Natural killer cell (primary cell): ENCODE measurements around the gene ZNF548. TPM values are rescaled to one million over a fixed set of nuclear protein-coding genes. Genes with fewer than 3 reads are reported as not detected.

Source experiments
- ATAC-seq, 3 donors: fragments of 150-1000 bp in 2 of 3; fragments of 200-7000 bp in 1 of 3; cut with Tn5 transposase; 1 replicate in 1 of 3; 2 replicates in 2 of 3; pipeline ENCODE4 v1.10.0; 2021; ENCODE audit warnings: mild to moderate bottlenecking in 2 of 3, moderate library complexity in 2 of 3
- DNase-seq, 2 donors: peaks; one replicate each; pipeline versions ENCODE4 v3.0.0 to v3.0.0-alpha.2; 2013 to 2021; ENCODE audit warnings: mixed read lengths in 1 of 2
- H3K27ac ChIP-seq: one replicate; pipeline ENCODE4 v1.5.1; 2013; ENCODE audit warnings: mild to moderate bottlenecking, low read length
- H3K27me3 ChIP-seq: one replicate; pipeline ENCODE4 v1.6.1; 2013; ENCODE audit warnings: low read length; ENCODE audit not compliant: control insufficient read depth, insufficient read depth
- H3K36me3 ChIP-seq: one replicate; pipeline ENCODE4 v1.6.1; 2013; ENCODE audit warnings: low read length; ENCODE audit not compliant: control insufficient read depth, insufficient read depth
- H3K4me1 ChIP-seq: one replicate; pipeline ENCODE4 v1.6.1; 2013; ENCODE audit warnings: low read length; ENCODE audit not compliant: control insufficient read depth, insufficient read depth
- H3K4me3 ChIP-seq: one replicate; pipeline ENCODE4 v1.5.1; 2013; ENCODE audit warnings: low read length
- H3K9me3 ChIP-seq: one replicate; pipeline ENCODE4 v1.6.1; 2013; ENCODE audit warnings: low read length; ENCODE audit not compliant: control insufficient read depth, insufficient read depth
- H3K27ac Mint-ChIP-seq, 2 donors: one replicate each; pipeline ENCODE4 v1.8.0; 2022; ENCODE audit warnings: mild to moderate bottlenecking in 2 of 2, mixed read lengths in 2 of 2, moderate library complexity in 1 of 2
- H3K27me3 Mint-ChIP-seq, 2 donors: one replicate each; pipeline ENCODE4 v1.8.0; 2022; ENCODE audit warnings: low read depth in 2 of 2, mixed read lengths in 2 of 2
- H3K36me3 Mint-ChIP-seq: one replicate; pipeline ENCODE4 v1.8.0; 2022; ENCODE audit warnings: mixed read lengths
- H3K4me1 Mint-ChIP-seq, 2 donors: one replicate each; pipeline ENCODE4 v1.8.0; 2022; ENCODE audit warnings: mixed read lengths in 2 of 2
- H3K4me3 Mint-ChIP-seq: one replicate; pipeline ENCODE4 v1.8.0; 2022; ENCODE audit warnings: mild to moderate bottlenecking, moderate library complexity, mixed read lengths
- H3K9me3 Mint-ChIP-seq, 2 donors: one replicate each; pipeline ENCODE4 v1.8.0; 2022; ENCODE audit warnings: mixed read lengths in 2 of 2
- WGBS: methylation state at CpG from one replicate; pipeline ENCODE4 v1.1.7; 2013; ENCODE audit warnings: missing lambda C conversion rate; ENCODE audit not compliant: insufficient coverage; 5-methylcytosine and 5-hydroxymethylcytosine counted together
- intact Hi-C: fragments of 100-400 bp; cut with micrococcal nuclease; formaldehyde crosslinking; loops from one replicate; pipeline ENCODE4 v1.14.2; 2022
- total RNA-seq, 4 donors: library from RNA; stranded (reverse); fragments of 120-200 nt in 1 of 4; gene quantifications; one replicate each; pipeline versions ENCODE4 v1.2.3 to v1.2.4, GENCODE V29; 2013 to 2022
- TF ChIP-seq, protein P1 (sequence below): fragments of 200-600 bp; IDR thresholded peaks from one replicate; pipeline ENCODE4 v1.8.0; 2022; ENCODE audit warnings: antibody characterized with exemption

ZNF548 gene
- total RNA-seq, 3 donors from 2014 or later (not counting 1 experiment from before 2014, with no cell fraction given) = 75.5 to 104 (median 96.9) TPM

DNA sequence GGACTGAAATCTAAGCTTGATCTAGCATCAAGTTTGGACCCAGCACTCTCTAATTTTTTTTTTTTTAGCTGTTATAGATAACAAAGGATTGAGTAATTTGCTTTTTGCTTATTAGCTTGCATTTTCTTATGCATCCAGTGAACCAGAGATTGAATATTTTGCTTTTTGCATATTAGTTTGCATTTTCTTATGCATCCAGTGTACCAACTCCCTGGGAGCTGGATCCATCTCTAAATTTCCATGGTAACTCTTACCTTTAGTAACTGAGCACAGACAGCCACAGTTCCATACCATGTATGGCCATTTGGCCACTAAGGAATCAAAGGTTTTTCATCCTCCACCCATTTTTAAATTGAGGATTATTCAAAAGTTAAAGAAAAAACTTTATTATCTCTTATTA is 8.7 kb upstream of the ZNF548 start:
- no peaks in the 10 kb centered on the region for H3K27me3 ChIP-seq
- no peaks in the 10 kb centered on the region for H3K27me3 Mint-ChIP-seq
- no peak overlapping the region for H3K4me3 Mint-ChIP-seq
- H3K27ac ChIP-seq = no peak overlapping the region
- peaks cover 26% of the 10 kb centered on the region for H3K9me3 ChIP-seq
- TF ChIP-seq, protein P1, sequence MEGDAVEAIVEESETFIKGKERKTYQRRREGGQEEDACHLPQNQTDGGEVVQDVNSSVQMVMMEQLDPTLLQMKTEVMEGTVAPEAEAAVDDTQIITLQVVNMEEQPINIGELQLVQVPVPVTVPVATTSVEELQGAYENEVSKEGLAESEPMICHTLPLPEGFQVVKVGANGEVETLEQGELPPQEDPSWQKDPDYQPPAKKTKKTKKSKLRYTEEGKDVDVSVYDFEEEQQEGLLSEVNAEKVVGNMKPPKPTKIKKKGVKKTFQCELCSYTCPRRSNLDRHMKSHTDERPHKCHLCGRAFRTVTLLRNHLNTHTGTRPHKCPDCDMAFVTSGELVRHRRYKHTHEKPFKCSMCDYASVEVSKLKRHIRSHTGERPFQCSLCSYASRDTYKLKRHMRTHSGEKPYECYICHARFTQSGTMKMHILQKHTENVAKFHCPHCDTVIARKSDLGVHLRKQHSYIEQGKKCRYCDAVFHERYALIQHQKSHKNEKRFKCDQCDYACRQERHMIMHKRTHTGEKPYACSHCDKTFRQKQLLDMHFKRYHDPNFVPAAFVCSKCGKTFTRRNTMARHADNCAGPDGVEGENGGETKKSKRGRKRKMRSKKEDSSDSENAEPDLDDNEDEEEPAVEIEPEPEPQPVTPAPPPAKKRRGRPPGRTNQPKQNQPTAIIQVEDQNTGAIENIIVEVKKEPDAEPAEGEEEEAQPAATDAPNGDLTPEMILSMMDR = no peak
- DNase-seq (no peak), ATAC-seq (no peak)
- H3K4me1 Mint-ChIP-seq = no peaks in the 10 kb centered on the region
- peaks cover 8 to 12% of the 10 kb centered on the region in 2 donors for H3K9me3 Mint-ChIP-seq
- peaks cover 5% of the 10 kb centered on the region for H3K36me3 ChIP-seq
- H3K36me3 Mint-ChIP-seq = peaks cover 40% of the 10 kb centered on the region
- intact Hi-C loops = loop anchor here (10.0 kb wide), 1 partner anchor 624 kb away; the partner anchor contains the start of gene ZNF606
- H3K4me3 ChIP-seq = no peak overlapping the region
- H3K4me1 ChIP-seq = no peaks in the 10 kb centered on the region
- no peak overlapping the region for H3K27ac Mint-ChIP-seq

DNA sequence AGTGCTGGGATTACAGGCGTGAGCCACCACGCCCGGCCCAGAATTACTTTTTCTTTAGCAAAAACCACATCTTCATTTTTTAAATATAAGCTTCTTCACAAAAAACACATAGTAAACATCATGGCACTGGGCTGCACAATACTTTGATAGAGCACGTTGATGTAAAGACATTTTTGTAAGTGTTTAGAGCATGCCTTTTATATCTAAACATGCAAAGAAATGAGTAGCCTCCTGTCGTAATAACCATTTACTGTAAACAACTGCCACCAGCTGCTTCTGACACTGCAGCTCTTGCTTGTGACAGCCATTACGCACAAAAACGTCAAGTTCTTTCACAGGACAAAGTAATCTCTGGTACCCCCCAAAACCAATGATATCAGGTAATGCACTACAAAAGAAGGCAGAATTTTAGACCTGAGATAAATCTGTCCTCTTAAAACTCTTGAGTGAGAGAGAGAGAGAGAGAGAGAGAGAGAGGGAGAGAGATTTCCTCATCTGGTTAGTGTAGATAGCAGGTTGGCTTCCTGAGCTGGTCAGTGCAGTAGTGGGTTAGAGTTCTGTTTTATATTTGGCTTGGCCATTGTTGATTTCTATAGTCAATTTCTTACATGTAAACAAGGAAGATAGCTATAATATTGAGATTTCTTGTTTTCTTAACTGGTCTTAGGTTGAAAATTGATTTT is 6.7 kb upstream of the ZNF548 start:
- intact Hi-C loops = loop anchor here (10.0 kb wide), 1 partner anchor 622 kb away; the partner anchor contains the start of gene ZNF606
- ATAC-seq (no peak), DNase-seq (no peak)
- TF ChIP-seq, protein P1 = no peak
- peaks cover 27% of the 10 kb centered on the region for H3K36me3 Mint-ChIP-seq
- H3K36me3 ChIP-seq = no peaks in the 10 kb centered on the region
- 92% methylated on average over 7 of the region's 7 CpGs for WGBS
- H3K4me1 Mint-ChIP-seq = no peaks in the 10 kb centered on the region
- H3K27me3 ChIP-seq = no peaks in the 10 kb centered on the region
- H3K4me3 ChIP-seq = no peak overlapping the region
- peaks cover 8 to 12% of the 10 kb centered on the region in 2 donors for H3K9me3 Mint-ChIP-seq
- H3K27me3 Mint-ChIP-seq = peaks cover 0 to 4% of the 10 kb centered on the region in 2 donors
- H3K27ac ChIP-seq = no peak overlapping the region
- no peak overlapping the region for H3K4me3 Mint-ChIP-seq
- H3K4me1 ChIP-seq = no peaks in the 10 kb centered on the region
- H3K9me3 ChIP-seq = peaks cover 9% of the 10 kb centered on the region
- no peak overlapping the region for H3K27ac Mint-ChIP-seq

DNA sequence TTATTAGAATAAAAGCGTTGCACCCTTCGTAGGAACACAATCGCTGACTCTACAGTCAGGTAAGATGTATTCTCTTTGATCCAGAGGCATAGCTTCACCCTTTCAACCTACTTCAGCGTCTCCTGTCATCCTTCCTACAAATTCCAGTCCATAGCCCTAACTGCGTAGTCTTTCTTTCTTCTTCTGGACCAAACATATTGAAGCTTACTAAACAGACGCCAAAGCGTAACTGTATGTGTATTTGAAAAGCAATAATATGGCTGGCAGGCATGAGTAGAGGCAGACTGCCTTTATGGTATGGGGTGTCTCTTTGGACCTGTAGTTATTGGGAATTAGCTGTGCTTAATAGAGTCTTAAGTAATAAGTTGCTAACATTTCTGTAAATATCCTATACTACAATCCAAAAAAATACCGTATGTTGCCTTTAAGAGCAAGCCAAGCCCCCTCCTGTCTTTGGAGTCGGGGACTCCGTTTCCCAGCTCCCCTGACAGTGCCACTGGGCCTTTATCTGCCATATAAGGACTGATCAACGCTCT is 392 bp upstream of the ZNF548 start:
- no peaks in the 10 kb centered on the region for H3K9me3 Mint-ChIP-seq
- no peak for ATAC-seq
- 59% methylated on average over 10 of the region's 11 CpGs for WGBS

More for the DNA sequence above, 392 bp upstream of the ZNF548 start:
- Mint-ChIP-seq H3K27ac (peak overlapping the region; percentile 97 to 98), H3K4me3 (peak overlapping the region; percentile 94), H3K4me1 (peaks cover 30 to 43% of the 10 kb centered on the region in 2 donors), H3K27me3 (peaks cover 0 to 4% of the 10 kb centered on the region in 2 donors), H3K36me3 (peaks cover 3% of the 10 kb centered on the region)
- Histone ChIP-seq H3K27me3 (no peaks in the 10 kb centered on the region), H3K36me3 (peaks cover 8% of the 10 kb centered on the region), H3K4me1 (peaks cover 19% of the 10 kb centered on the region), H3K4me3 (peak overlapping the region; percentile 81), H3K27ac (peak overlapping the region; percentile 95), H3K9me3 (no peaks in the 10 kb centered on the region)
- intact Hi-C loops = loop anchor here (1.0 to 10.0 kb wide), 6 partner anchors 22 to 616 kb away; partner anchors contain the start of genes TRAPPC2B, ZNF17, ZNF304 and ZNF547
- TF ChIP-seq, protein P1 = no peak
- no peak for DNase-seq
